ENCODE data around the gene LMBRD1.

Gene LMBRD1

DNA sequence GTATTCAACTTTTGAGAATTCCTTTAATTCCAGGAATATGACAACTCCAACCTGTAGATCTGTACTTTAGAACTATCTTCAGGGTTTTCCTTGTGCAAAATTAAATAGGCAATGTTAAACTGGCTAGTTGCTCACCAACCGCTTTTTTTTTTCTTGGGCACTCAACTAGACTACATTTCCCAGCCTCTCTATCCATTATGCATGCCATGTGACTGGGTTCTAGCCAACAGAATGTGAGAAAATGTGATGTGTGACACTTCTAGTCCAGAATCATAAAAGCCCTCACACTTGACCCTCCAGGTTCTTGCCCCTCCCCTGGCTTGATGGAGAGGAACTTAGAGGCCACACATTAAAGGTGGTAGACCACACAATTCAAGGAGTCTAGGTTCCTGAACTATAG lies 166.0 kb downstream of the LMBRD1 start:
- no peak for DNase-seq

DNA sequence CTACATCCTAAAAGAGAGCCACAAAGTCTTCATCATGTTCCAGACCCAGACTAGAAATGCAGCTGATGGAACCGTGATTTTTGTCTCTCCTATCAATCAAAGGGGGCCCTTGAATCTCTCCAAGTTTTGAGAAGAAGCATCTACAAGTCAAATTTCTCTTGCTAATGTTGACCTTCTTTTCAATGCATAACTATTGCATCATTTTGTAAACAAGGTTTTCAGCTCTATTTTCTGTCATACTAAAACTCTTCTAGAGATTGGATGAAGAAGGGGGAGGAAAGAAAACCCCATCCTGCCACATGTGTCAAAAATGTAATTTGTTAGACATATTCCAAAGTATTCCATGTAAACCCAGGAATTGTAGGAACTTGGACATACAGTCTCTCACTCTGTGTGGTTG lies 169.2 kb downstream of the LMBRD1 start:
- DNase-seq = no peak

DNA sequence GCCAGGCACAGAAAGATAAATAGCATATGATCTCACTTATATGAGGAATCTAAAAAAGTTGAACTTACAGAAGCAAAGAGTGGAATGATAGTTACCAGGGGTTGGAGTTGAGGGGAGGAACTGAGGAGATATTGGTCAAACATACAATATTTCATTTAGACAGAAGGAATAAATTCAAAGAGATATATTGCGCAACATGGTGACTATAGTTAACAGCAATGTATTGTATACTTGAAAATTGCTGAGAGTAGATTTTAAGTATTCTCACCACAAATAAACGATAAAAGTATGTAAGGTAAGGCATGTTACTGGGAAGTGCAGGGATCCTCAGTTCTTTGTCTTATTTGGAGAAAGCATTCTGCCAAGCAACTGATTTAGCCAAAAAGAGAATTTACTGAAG lies 171.9 kb downstream of the LMBRD1 start:
- no peak for DNase-seq
